HG03432 (cell line): ENCODE results near the gene NIM1K.
A peak's percentile ranks its signal among the peaks of the same experiment; 100 is the strongest.
"Not testable (repeated sequence)": the region's sequence is repeated elsewhere in the genome, so short reads cannot be mapped to it uniquely, and the experiment has no call there.

Experiments
- ATAC-seq: cut with Tn5 transposase; IDR thresholded peaks from one replicate; pipeline ENCODE4 v1.9.1; 2021; ENCODE audit warnings: mild to moderate bottlenecking, moderate library complexity; ENCODE audit not compliant: unreplicated experiment

The NIM1K gene

GRCh38 chr5:43312076-43312661 lies 120.1 kb downstream of the NIM1K start:
- ATAC-seq = no peak

DNA sequence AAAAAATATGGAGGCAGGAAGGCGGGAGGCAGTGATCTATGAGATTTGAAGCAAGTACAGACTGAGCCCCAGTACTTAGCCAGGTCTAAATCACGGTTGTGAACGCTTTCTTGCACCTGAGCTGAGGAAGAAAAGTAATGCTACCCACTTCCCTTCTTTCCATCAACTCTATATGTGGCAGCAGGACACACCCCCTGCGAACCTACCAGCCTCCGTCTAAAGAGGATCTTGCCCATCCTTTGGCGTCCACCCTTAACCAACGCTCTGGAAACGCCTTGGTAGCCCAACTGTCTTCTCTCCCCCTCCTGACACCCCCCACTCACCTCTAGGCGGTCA lies 120.6 kb downstream of the NIM1K start:
- peak; percentile 1 for ATAC-seq

GRCh38 chr5:43313035-43313853 lies 121.2 kb downstream of the NIM1K start, which contains the start of gene HMGCS1:
Gene HMGCS1, minus strand, starts transcription at chr5:43313412. Its CDS starts 14,447 bp downstream, at chr5:43298965.
- peak; percentile 95 for ATAC-seq

DNA sequence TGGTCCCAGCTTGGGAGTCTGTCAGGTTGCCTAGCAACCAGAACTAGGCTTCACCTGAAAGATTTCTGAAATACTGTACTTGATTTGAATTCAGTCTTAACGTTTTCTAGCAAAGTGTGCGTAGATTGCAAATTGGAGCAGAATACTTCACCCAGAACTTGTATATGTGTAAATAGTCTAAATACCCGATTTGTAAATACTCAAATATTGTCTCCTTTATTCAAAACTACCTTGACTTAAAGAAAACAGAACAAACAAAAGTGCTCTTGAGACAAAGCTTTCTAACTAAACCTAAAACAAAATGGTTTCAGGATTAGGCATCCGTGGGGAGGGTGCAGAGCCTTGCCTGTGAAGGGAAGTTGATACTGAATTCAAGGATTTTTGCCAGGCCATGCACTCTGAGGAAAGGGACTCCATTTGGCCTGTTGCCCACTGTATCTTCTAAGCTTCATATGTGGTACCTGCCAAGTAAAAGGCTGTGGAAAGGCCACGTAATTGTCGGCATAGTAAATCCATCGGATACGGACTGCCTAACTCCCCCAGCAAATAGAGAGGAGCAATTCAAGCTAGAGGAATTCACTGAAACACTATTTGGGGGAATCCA lies 121.9 kb downstream of the NIM1K start:
- no peak for ATAC-seq

- no peak for ATAC-seq
Observed at GRCh38 chr5:43314724-43315123, 122.7 kb downstream of the NIM1K start.

DNA sequence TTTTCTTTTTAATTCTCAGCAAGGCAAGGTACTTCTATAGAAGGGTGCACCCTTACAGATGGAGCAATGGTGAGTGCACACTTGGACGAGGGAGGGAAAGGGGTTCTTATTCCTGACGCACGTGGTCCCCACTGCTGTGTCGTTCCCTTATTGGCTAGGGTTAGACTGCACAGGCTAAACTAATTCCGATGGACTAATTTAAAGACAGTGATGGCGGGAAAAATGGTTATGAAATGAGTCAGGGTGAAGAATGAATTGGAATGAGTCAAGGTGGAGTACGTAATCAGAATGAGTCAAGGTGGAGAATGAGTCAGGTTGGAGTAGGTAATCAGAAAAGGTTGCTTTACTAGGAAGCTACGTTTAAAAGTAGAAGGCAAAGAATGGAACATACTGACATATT lies 123.2 kb downstream of the NIM1K start:
- no peak for ATAC-seq

DNA sequence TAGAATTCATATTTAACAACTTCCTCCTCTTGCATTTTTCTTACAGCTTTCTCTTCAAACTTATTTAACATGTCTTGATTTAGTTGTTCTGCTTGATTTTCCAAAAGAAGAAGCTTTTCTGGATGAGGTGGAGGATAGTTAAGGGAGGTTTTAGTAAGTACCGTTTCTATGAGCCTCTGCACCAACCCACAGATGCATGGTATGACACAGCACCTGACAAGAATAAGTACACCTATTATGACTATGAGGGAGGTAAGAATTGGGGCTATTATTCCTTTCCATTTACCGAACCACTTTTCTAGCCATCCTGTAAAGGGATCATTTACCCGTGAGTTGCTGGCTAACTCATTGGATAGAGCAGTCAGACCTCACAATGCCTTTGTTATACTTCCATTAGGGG lies 123.7 kb downstream of the NIM1K start:
- ATAC-seq = no peak

GRCh38 chr5:43316421-43316820 lies 124.4 kb downstream of the NIM1K start:
- no peak for ATAC-seq

GRCh38 chr5:43320846-43321245 lies 128.8 kb downstream of the NIM1K start:
- no peak for ATAC-seq

DNA sequence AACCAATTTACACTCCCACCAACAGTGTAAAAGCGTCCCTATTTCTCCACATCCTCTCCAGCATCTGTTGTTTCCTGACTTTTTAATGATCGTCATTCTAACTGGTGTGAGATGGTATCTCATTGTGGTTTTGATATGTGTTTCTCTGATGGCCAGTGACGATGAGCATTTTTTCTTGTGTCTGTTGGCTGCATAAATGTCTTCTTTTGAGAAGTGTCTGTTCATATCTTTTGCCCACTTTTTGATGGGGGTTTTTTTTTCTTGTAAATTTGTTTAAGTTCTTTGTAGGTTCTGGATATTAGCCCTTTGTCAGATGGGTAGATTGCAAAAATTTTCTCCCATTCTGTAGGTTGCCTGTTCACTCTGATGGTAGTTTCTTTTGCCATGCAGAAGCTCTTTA lies 131.5 kb downstream of the NIM1K start:
- not testable (repeated sequence) for ATAC-seq

- ATAC-seq = not testable (repeated sequence)
Observed at GRCh38 chr5:43325624-43326023, 133.6 kb downstream of the NIM1K start.
